Stimulated activated CD4-positive, alpha-beta T cell treated with anti-CD3 and anti-CD28 coated beads, Interleukin-2, amount 100 ng/mL, for 4 hours (primary cell): ENCODE results near the gene XPC.
"Not testable (repeated sequence)": the region's sequence is repeated elsewhere in the genome, so short reads cannot be mapped to it uniquely, and the experiment has no call there.

Experiments used
- DNase-seq: peaks from one replicate; pipeline ENCODE4 v3.0.0-alpha.2; 2020; ENCODE audit warnings: low read depth

The XPC gene

DNA sequence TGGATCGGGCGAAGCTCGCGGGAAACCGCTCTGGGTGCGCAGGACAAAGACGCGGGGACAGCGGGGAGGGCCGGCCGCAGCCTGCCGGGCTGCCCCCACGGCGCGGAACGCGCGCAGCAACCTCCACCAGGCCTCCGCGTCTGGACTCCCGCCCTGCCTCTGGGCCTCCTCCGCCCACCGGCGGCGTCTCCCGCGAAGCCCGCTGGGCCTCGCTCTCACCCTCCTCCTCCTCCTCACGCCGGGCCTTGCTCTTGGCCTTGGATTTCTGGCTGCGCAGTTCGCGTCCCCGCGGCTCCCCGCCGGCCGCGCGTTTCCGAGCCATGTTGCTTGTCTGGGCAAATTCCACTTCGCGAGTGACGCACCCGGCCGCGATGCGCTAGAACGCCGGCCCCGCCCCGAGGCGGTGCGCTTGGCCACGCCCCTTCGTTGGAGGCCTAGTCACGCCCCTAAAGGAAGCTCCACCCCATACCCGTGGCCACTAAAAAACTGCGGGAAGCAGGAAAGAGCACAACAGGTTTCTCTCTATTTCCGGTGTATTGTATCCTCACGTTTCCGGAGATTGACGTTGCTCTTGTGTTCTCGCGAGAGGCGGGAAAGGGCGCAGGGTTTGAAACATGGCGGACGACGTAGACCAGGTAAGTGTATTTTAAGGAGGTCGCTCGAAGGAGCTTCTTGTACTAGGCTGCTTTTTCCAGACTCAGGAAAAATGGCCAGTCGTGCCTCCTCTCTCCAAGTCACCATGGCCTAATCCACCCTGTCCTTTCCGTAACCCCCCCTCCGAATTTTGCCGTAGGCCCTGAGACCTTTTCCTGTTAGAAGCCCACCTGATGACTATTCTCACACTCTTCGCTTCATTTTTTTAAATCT is at the start of gene XPC, which contains the start of gene LSM3:
Gene XPC (minus strand): TSS at position 355 of the 867 bp plus-strand sequence. CDS start 33 bp downstream, at position 322.
Gene LSM3 (plus strand): TSS at position 571 of the 867 bp plus-strand sequence. CDS start 44 bp downstream, at position 615.
- peak; percentile 95 for DNase-seq

GRCh38 chr3:14227856-14228255 is 49.5 kb upstream of the XPC start:
- DNase-seq, result no peak

GRCh38 chr3:14226351-14226750 is 48.0 kb upstream of the XPC start:
- not testable (repeated sequence) for DNase-seq

- DNase-seq, result no peak
Observed at GRCh38 chr3:14225421-14225820, 47.0 kb upstream of the XPC start.

DNA sequence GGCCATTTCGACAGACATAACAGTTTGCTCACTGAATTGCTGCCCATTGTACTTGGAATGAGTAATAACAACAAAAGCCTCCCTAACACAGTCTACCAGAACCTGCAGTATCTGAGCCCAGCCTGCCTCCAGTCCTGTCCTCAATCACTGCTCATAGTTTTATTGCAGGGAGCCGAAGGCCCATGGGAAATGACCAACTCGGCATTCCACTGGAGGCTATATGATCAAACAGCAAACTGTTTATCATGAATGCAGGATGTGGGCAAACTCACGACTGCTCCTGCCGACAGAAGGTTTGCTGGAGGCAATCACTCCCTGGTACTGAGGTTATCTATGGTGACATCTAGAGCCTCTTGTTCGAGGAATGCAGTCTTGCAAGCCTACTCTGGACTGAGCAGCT is 46.5 kb upstream of the XPC start:
- no peak for DNase-seq

- DNase-seq, result no peak
Observed at GRCh38 chr3:14223595-14223994, 45.2 kb upstream of the XPC start.

DNA sequence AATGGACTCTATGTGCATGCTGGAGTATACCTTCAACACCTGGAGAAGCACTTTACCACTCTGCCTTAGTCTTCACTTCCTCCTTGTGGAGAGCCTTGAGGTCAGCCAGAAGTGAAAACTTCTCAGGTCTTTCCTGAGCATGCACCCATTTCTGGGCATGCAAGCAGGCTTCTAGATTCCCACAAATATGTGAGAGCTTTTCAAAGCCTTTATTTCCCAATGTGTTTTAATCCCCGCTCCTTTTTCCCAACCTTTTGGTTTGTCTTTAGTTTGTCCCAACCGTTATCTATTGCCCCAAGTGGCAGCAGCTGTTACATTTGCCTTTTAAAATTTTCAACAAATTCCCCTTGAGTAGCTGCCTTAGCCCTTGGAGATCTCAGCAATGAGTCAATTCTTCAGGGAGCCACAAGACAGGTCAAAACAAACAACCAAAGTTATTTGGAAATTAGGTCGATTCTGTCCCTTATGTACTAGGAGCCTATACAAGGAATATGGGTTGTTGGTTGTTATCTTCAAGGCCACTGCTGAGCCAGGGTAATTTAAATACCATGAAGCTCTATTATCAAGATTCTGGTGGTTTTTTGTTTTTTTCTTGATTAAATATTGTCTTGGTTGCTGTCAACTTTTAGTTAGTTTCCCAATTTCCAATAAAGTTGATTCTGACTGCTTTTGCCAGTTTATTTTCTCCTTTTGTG is 44.6 kb upstream of the XPC start:
- no peak for DNase-seq

DNA sequence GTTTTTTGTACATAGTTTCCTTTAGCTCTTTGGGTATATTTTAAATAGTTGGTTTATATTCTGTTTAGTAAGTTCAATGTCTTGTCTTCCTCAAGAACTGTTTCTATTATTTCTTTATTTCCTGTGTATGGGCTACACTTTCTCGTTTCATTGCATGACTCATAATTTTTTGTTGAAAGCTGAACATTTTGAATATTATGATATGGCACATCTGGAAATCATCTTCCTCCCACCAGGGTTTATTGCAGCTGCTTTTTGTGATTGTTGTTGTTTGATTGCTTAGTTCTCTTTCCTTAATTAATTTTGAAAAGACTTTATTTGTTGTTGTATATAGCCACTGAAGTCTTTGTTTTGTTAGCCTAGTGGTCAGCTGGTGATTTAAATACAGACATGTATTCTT is 44.1 kb upstream of the XPC start:
- no peak for DNase-seq

DNA sequence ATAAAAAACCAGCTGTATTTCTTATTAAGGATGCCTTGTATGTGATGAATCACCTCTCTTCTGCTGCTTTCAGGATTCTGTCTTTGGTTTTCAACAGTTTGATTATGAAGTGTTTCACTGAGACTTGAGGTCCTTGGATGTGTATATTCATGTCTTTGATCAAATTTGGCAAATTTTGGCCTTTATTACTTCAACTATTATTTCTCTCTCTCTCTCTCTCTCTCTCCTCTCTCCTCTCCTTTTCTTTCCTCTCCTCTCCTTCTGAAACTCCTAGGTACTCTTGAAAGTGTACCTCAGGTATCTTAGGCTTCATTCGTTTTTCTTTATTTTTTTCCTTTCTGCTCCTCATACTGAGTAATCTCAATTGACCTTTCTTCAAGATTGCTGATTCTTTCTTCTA is 43.5 kb upstream of the XPC start:
- DNase-seq, result no peak

DNA sequence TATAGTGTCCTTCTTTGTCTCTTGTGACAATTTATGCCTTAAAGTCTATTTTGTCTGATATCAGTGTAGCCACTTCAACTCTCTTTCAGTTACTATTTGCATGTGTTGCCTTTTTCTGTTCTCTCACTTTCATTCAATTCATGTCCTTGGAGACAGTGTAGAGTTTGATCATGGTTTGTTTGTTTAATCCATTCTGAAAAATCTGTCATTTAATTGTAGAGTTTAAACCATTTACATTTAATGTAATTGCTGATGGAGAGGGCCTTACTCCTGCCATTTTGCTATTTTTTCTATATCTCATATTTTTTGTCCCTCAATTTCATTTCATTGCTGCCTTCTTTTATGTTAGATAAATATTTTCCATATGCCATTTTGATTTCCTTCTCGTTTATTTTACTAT is 42.5 kb upstream of the XPC start:
- DNase-seq, result no peak

GRCh38 chr3:14218355-14218754 is 40.0 kb upstream of the XPC start:
- no peak for DNase-seq

GRCh38 chr3:14216257-14217048 is 38.1 kb upstream of the XPC start:
- peak; percentile 14 for DNase-seq

- DNase-seq, result no peak
Observed at GRCh38 chr3:14214764-14215163, 36.4 kb upstream of the XPC start.

DNA sequence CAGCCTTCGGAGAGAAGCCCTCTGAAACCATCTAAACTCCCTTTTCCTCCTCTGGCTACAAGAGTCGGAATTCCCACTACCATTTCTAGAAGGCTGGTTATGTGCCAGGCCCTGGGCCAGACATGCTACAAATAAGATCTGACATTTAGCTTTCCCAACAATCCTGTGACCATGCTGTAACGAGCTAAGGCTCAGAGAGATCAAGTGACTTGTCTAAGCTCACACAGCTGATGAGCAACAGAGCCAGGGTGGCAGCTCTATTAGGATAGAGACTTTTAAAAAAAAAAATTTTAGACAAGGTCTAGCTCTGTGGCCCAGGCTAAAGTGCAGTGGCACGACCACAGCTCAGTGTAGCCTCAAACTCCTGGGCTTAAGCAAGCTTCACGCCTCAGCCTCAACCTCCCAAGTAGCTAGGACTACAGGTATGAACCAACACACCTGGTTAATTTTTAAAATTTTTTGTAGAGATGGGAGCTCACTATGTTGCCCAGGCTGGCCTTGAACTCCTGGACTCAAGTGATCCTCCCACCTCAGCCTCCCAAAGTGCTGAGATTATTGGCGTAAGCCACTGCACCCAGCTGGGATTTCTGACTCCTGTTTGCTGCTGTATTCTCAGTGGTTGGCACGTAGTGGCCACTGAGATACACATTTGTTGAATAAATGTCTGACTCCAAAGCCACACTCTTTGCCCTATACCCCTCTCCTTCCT is 34.8 kb upstream of the XPC start:
- DNase-seq, result no peak

GRCh38 chr3:14212032-14212431 is 33.6 kb upstream of the XPC start:
- no peak for DNase-seq

DNA sequence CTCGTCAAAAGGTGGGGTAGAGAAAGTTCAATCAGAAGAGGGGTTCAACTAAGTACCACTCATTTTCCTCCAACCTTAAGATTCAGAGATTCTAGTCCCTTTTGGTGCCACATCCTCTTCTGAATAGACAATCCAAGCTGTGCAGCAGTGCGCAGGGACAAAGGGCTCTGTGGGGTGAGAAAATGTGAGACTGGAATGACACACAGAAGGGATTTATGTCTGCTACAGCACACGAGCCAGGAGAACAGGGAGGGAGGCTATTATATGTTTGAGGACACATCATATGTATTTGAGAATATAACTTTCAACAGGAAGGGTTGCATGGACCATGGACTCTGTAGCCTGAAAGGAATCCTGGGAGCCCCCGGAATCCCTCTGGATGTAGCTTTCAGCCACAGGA is 33.2 kb upstream of the XPC start:
- DNase-seq, result no peak

DNA sequence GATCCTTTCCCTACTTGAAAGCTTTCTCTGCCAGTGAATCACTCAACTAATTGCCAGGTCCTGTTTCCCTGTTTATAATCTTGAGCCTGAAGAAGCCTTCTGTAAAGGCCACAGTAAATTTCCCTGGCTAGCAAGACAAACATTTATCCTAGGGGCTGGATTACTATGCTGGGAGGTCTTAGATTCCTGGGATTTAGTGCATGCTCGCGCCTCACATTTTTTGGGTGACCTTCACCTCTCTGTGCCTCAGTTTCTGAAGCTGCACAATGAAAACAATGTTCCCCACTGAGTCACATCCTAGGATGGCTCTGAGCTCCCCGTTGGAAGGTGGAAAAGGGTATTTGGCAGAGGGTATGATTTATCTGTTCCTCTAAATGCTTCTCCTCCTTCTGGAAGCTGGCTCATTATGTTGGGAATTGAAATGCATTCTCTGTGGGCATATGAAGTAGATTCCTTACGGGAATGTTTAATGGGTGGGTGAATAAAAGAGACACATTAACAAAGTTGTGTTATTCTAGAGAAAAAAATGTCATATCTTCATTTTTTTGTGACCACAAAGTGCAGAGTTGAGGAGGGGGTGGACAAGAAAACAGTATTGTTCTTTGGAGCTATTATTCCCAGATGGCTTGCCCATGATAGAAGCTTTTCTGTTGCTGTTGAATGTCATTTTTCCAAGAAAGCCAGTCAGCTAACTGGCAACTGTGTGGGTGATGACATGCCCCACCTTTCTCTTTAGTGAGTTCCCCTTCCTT is 32.6 kb upstream of the XPC start:
- DNase-seq, result no peak

DNA sequence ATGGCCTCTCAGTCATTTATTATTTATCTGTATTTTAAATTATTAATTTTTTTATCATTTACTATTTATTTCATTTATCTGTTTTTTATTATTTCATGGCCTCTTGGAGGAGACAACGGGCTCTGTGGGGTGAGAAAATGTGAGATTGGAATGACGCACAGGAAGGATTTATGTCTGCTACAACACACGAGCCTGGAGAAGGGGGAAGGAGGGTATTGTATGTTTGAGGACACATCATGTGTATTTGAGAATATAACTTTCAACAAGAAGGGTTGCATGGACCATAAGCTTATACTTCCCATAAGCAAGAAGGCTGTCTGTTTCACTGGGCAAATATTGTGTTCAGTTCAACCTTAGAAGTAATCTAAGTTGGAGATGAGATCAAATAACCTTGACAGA is 31.9 kb upstream of the XPC start:
- DNase-seq, result no peak

GRCh38 chr3:14209581-14210289 is 31.3 kb upstream of the XPC start:
- no peak for DNase-seq

GRCh38 chr3:14208977-14209394 is 30.6 kb upstream of the XPC start:
- DNase-seq, result no peak
